Suprapubic skin (tissue), 4 donors: Measurements from ENCODE around the gene PIEZO1.

Experiments used
- CTCF ChIP-seq, 2 donors: fragments of 200-600 bp in 1 of 2; fragments of 450-650 bp in 1 of 2; sonication (generic) in 1 of 2; IDR thresholded peaks; one replicate each; pipeline ENCODE4 v1.5.1; 2016 to 2019; ENCODE audit warnings: antibody characterized with exemption in 2 of 2, mild to moderate bottlenecking in 1 of 2, moderate library complexity in 1 of 2
- EP300 ChIP-seq: sonication (generic); formaldehyde crosslinking; IDR thresholded peaks from one replicate; pipeline ENCODE4 v1.6.1; 2017; ENCODE audit warnings: antibody characterized with exemption
- POLR2A ChIP-seq, 2 donors: fragments of 450-650 bp; IDR thresholded peaks; one replicate each; pipeline ENCODE4 v1.6.1; 2017; ENCODE audit warnings: antibody characterized with exemption in 2 of 2, mild to moderate bottlenecking in 2 of 2, moderate library complexity in 2 of 2
- POLR2AphosphoS5 ChIP-seq, 3 donors: sonication (generic); formaldehyde crosslinking; IDR thresholded peaks; one replicate each; pipeline ENCODE4 v1.6.1; 2017; ENCODE audit warnings: antibody characterized with exemption in 3 of 3

- TF ChIP-seq EP300 (no peak), CTCF (IDR thresholded peaks at IDR 0.05) (no peak), POLR2A (IDR thresholded peaks at IDR 0.05) (no peak), POLR2AphosphoS5 (IDR thresholded peaks at IDR 0.05) (no peak)
Observed at GRCh38 chr16:88695218-88695617, 89.8 kb downstream of the PIEZO1 start.
